ENCODE measurements around the gene DNTTIP2.
"Not testable (repeated sequence)": the region's sequence is repeated elsewhere in the genome, so short reads cannot be mapped to it uniquely, and the experiment has no call there.

DNTTIP2 gene

GRCh38 chr1:93857653-93858052 lies 21.4 kb downstream of the DNTTIP2 start:
- not testable (repeated sequence) for H2AK5ac ChIP-seq (ENCODE audit: low read length); H3K9ac ChIP-seq (ENCODE audit: low read length); H3K4me2 ChIP-seq (ENCODE audit: low read length); H3K4me1 ChIP-seq (ENCODE audit: control insufficient read depth, low read depth, low read length); H2BK15ac ChIP-seq (replicated peaks; ENCODE audit: low read depth); H2BK120ac ChIP-seq (ENCODE audit: low read depth, low read length); H3K79me1 ChIP-seq (ENCODE audit: low read length); H3K18ac ChIP-seq (ENCODE audit: low read length); H4K5ac ChIP-seq (ENCODE audit: low read length); H3K4ac ChIP-seq (ENCODE audit: low read depth, low read length); H3K56ac ChIP-seq (ENCODE audit: low read length); DNase-seq; H3K23ac ChIP-seq (ENCODE audit: low read length); H2BK5ac ChIP-seq (ENCODE audit: low read length); H3K36me3 ChIP-seq (ENCODE audit: control insufficient read depth, insufficient read depth, low read length); H3K27me3 ChIP-seq (ENCODE audit: insufficient read depth, low read length, poor library complexity); H4K8ac ChIP-seq (ENCODE audit: low read depth, low read length); H3K27ac ChIP-seq (ENCODE audit: low read depth, low read length); H3K79me2 ChIP-seq (ENCODE audit: control insufficient read depth, insufficient read depth, low read length); H3K4me3 ChIP-seq (ENCODE audit: low read length)
- WGBS (ENCODE audit: extremely low coverage, insufficient coverage, low lambda C conversion rate), result no CpG with 5 or more reads among the region's 3 CpGs

- not testable (repeated sequence) for H4K8ac ChIP-seq (ENCODE audit: low read depth, low read length); H3K4me1 ChIP-seq (ENCODE audit: control insufficient read depth, low read depth, low read length); DNase-seq; H2BK5ac ChIP-seq (ENCODE audit: low read length); H3K9ac ChIP-seq (ENCODE audit: low read length); H3K56ac ChIP-seq (ENCODE audit: low read length); H2BK120ac ChIP-seq (ENCODE audit: low read depth, low read length); H3K79me2 ChIP-seq (ENCODE audit: control insufficient read depth, insufficient read depth, low read length); H2BK15ac ChIP-seq (replicated peaks; ENCODE audit: low read depth); H2AK5ac ChIP-seq (ENCODE audit: low read length); H3K4me2 ChIP-seq (ENCODE audit: low read length); H3K79me1 ChIP-seq (ENCODE audit: low read length); H3K4ac ChIP-seq (ENCODE audit: low read depth, low read length); H3K23ac ChIP-seq (ENCODE audit: low read length); H4K5ac ChIP-seq (ENCODE audit: low read length); H3K36me3 ChIP-seq (ENCODE audit: control insufficient read depth, insufficient read depth, low read length); H3K27me3 ChIP-seq (ENCODE audit: insufficient read depth, low read length, poor library complexity); H3K18ac ChIP-seq (ENCODE audit: low read length); H3K27ac ChIP-seq (ENCODE audit: low read depth, low read length); H3K4me3 ChIP-seq (ENCODE audit: low read length)
- no CpG with 5 or more reads among the region's 9 CpGs for WGBS (ENCODE audit: extremely low coverage, insufficient coverage, low lambda C conversion rate)
These were observed 23.0 kb downstream of the DNTTIP2 start for GRCh38 chr1:93855983-93856382.

- Histone ChIP-seq H3K4me3 (ENCODE audit: low read length) (no peak overlapping the region), H2BK15ac (replicated peaks; ENCODE audit: low read depth) (no peak overlapping the region), H3K4me1 (ENCODE audit: control insufficient read depth, low read depth, low read length) (no peaks in the 10 kb centered on the region), H4K5ac (ENCODE audit: low read length) (no peak overlapping the region), H3K18ac (ENCODE audit: low read length) (no peak overlapping the region), H3K9ac (ENCODE audit: low read length) (no peak overlapping the region), H3K27me3 (ENCODE audit: insufficient read depth, low read length, poor library complexity) (no peaks in the 10 kb centered on the region), H3K79me2 (ENCODE audit: control insufficient read depth, insufficient read depth, low read length) (no peaks in the 10 kb centered on the region), H2BK5ac (ENCODE audit: low read length) (no peak overlapping the region), H3K4ac (ENCODE audit: low read depth, low read length) (no peak overlapping the region), H3K56ac (ENCODE audit: low read length) (no peak overlapping the region), H4K8ac (ENCODE audit: low read depth, low read length) (no peak overlapping the region), H3K79me1 (ENCODE audit: low read length) (no peaks in the 10 kb centered on the region), H3K36me3 (ENCODE audit: control insufficient read depth, insufficient read depth, low read length) (no peaks in the 10 kb centered on the region), H2BK120ac (ENCODE audit: low read depth, low read length) (no peak overlapping the region), H2AK5ac (ENCODE audit: low read length) (no peak overlapping the region), H3K27ac (ENCODE audit: low read depth, low read length) (no peak overlapping the region), H3K23ac (ENCODE audit: low read length) (no peak overlapping the region), H3K4me2 (ENCODE audit: low read length) (no peak overlapping the region)
- DNase-seq, result no peak
- WGBS (ENCODE audit: extremely low coverage, insufficient coverage, low lambda C conversion rate), result no CpG with 5 or more reads among the region's 3 CpGs
These were observed 25.1 kb downstream of the DNTTIP2 start for GRCh38 chr1:93853940-93854339.

- Histone ChIP-seq H4K5ac (ENCODE audit: low read length) (no peak overlapping the region), H3K79me2 (ENCODE audit: control insufficient read depth, insufficient read depth, low read length) (no peaks in the 10 kb centered on the region), H2BK15ac (replicated peaks; ENCODE audit: low read depth) (no peak overlapping the region), H3K4me1 (ENCODE audit: control insufficient read depth, low read depth, low read length) (no peaks in the 10 kb centered on the region), H3K27ac (ENCODE audit: low read depth, low read length) (no peak overlapping the region), H3K9ac (ENCODE audit: low read length) (no peak overlapping the region), H2AK5ac (ENCODE audit: low read length) (no peak overlapping the region), H3K23ac (ENCODE audit: low read length) (no peak overlapping the region), H3K4ac (ENCODE audit: low read depth, low read length) (no peak overlapping the region), H3K18ac (ENCODE audit: low read length) (no peak overlapping the region), H2BK5ac (ENCODE audit: low read length) (no peak overlapping the region), H3K4me3 (ENCODE audit: low read length) (no peak overlapping the region), H3K36me3 (ENCODE audit: control insufficient read depth, insufficient read depth, low read length) (no peaks in the 10 kb centered on the region), H2BK120ac (ENCODE audit: low read depth, low read length) (no peak overlapping the region), H4K8ac (ENCODE audit: low read depth, low read length) (no peak overlapping the region), H3K79me1 (ENCODE audit: low read length) (no peaks in the 10 kb centered on the region), H3K4me2 (ENCODE audit: low read length) (no peak overlapping the region), H3K56ac (ENCODE audit: low read length) (no peak overlapping the region), H3K27me3 (ENCODE audit: insufficient read depth, low read length, poor library complexity) (no peaks in the 10 kb centered on the region)
- no peak for DNase-seq
- no CpG with 5 or more reads among the region's 1 CpG for WGBS (ENCODE audit: extremely low coverage, insufficient coverage, low lambda C conversion rate)
These were observed 27.1 kb downstream of the DNTTIP2 start for GRCh38 chr1:93851878-93852277.

DNA sequence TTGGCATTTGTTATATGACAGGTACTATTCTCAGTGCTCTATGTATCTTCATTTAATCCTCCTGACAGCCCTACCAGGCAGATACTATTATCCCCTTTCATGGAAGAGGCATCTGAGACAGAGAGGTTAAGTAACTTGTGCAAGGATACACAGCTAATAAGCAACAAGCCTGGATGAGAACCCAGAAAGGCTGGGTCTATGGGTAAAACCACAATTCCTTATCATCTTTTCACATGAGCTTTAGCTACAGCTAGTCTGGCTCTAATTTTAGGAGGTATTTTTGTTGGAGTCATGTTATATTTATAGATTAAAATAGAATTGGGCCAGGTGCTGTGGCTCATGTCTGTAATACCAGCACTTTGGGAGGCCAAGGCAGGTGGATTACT lies 27.7 kb downstream of the DNTTIP2 start:
- Histone ChIP-seq H3K36me3 (ENCODE audit: control insufficient read depth, insufficient read depth, low read length) (no peaks in the 10 kb centered on the region), H3K9ac (ENCODE audit: low read length) (no peak overlapping the region), H3K79me1 (ENCODE audit: low read length) (no peaks in the 10 kb centered on the region), H2BK5ac (ENCODE audit: low read length) (no peak overlapping the region), H3K79me2 (ENCODE audit: control insufficient read depth, insufficient read depth, low read length) (no peaks in the 10 kb centered on the region), H3K56ac (ENCODE audit: low read length) (no peak overlapping the region), H2BK15ac (replicated peaks; ENCODE audit: low read depth) (no peak overlapping the region), H4K5ac (ENCODE audit: low read length) (no peak overlapping the region), H2BK120ac (ENCODE audit: low read depth, low read length) (no peak overlapping the region), H3K27me3 (ENCODE audit: insufficient read depth, low read length, poor library complexity) (no peaks in the 10 kb centered on the region), H3K27ac (ENCODE audit: low read depth, low read length) (no peak overlapping the region), H3K4ac (ENCODE audit: low read depth, low read length) (no peak overlapping the region), H3K4me2 (ENCODE audit: low read length) (no peak overlapping the region), H3K23ac (ENCODE audit: low read length) (no peak overlapping the region), H3K18ac (ENCODE audit: low read length) (no peak overlapping the region), H3K4me1 (ENCODE audit: control insufficient read depth, low read depth, low read length) (no peaks in the 10 kb centered on the region), H4K8ac (ENCODE audit: low read depth, low read length) (no peak overlapping the region), H3K4me3 (ENCODE audit: low read length) (no peak overlapping the region), H2AK5ac (ENCODE audit: low read length) (no peak overlapping the region)
- no peak for DNase-seq

DNA sequence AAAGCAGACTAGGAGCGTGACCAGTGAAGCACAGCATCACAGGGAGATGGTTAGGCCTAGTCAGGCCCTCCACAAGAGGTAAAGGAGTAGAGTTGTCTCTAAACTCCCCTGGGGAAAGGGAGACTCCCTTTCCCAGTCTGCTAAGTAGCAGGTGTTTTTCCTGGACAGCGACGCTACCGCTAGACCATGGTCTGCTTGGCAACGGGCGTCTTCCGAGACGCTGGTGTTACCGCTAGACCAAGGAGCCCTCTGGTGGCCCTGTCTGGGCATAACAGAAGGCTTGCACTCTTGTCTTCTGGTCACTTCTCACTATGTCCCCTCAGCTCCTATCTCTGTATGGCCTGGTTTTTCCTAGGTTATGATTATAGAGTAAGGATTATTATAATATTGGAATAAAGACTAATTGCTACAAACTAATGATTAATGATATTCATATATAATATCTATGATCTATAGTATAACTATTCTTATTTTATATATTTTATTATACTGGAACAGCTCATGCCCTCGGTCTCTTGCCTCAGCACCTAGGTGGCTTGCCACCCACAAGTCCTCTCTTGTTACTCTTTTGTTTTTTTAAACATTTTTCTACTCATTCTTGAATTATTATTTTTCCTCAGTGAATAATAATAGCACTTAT lies 28.2 kb downstream of the DNTTIP2 start:
- not testable (repeated sequence) for H3K18ac ChIP-seq (ENCODE audit: low read length); H3K9ac ChIP-seq (ENCODE audit: low read length); H3K79me2 ChIP-seq (ENCODE audit: control insufficient read depth, insufficient read depth, low read length); H2BK5ac ChIP-seq (ENCODE audit: low read length); H4K8ac ChIP-seq (ENCODE audit: low read depth, low read length); H2BK120ac ChIP-seq (ENCODE audit: low read depth, low read length); H3K79me1 ChIP-seq (ENCODE audit: low read length); H3K23ac ChIP-seq (ENCODE audit: low read length); H4K5ac ChIP-seq (ENCODE audit: low read length); H3K4ac ChIP-seq (ENCODE audit: low read depth, low read length); H3K56ac ChIP-seq (ENCODE audit: low read length); H2BK15ac ChIP-seq (replicated peaks; ENCODE audit: low read depth); H2AK5ac ChIP-seq (ENCODE audit: low read length); H3K27ac ChIP-seq (ENCODE audit: low read depth, low read length); H3K4me2 ChIP-seq (ENCODE audit: low read length); H3K36me3 ChIP-seq (ENCODE audit: control insufficient read depth, insufficient read depth, low read length); H3K4me3 ChIP-seq (ENCODE audit: low read length); H3K27me3 ChIP-seq (ENCODE audit: insufficient read depth, low read length, poor library complexity); H3K4me1 ChIP-seq (ENCODE audit: control insufficient read depth, low read depth, low read length)
- no CpG with 5 or more reads among the region's 10 CpGs for WGBS (ENCODE audit: extremely low coverage, insufficient coverage, low lambda C conversion rate)
- DNase-seq, result peak; percentile 81

All from mesendoderm (in vitro differentiated cells).